ENCODE data around the gene CDK5RAP2.

The CDK5RAP2 gene

GRCh38 chr9:120351106-120351505, 228.9 kb downstream of the CDK5RAP2 start:
- no peak for DNase-seq
- H3K27ac Mint-ChIP-seq: no peak overlapping the region
- no peak for ATAC-seq (replicated peaks)
- no peaks in the 10 kb centered on the region for H3K36me3 Mint-ChIP-seq (ENCODE audit: insufficient read depth)
- H3K27me3 Mint-ChIP-seq: peaks cover 9 to 11% of the 10 kb centered on the region in 2 donors
- no peaks in the 10 kb centered on the region for H3K9me3 Mint-ChIP-seq
- H3K4me1 Mint-ChIP-seq (ENCODE audit: low read depth in 2 of 2): peaks cover 0 to 4% of the 10 kb centered on the region in 2 donors
- no peak overlapping the region for H3K4me3 Mint-ChIP-seq

GRCh38 chr9:120350596-120350995, 229.4 kb downstream of the CDK5RAP2 start:
- H3K27me3 Mint-ChIP-seq: peaks cover 9 to 11% of the 10 kb centered on the region in 2 donors
- no peak for ATAC-seq (replicated peaks)
- no peak overlapping the region for H3K27ac Mint-ChIP-seq
- no peaks in the 10 kb centered on the region for H3K9me3 Mint-ChIP-seq
- H3K4me1 Mint-ChIP-seq (ENCODE audit: low read depth in 2 of 2): peaks cover 0 to 4% of the 10 kb centered on the region in 2 donors
- no peaks in the 10 kb centered on the region for H3K36me3 Mint-ChIP-seq (ENCODE audit: insufficient read depth)
- DNase-seq: no peak
- no peak overlapping the region for H3K4me3 Mint-ChIP-seq

GRCh38 chr9:120348951-120349429, 231.0 kb downstream of the CDK5RAP2 start:
- H3K9me3 Mint-ChIP-seq: no peaks in the 10 kb centered on the region
- no peak overlapping the region for H3K27ac Mint-ChIP-seq
- no peak overlapping the region for H3K4me3 Mint-ChIP-seq
- no peaks in the 10 kb centered on the region for H3K36me3 Mint-ChIP-seq (ENCODE audit: insufficient read depth)
- H3K27me3 Mint-ChIP-seq: peaks cover 9 to 11% of the 10 kb centered on the region in 2 donors
- no peak for DNase-seq
- ATAC-seq (replicated peaks): no peak
- peaks cover 0 to 4% of the 10 kb centered on the region in 2 donors for H3K4me1 Mint-ChIP-seq (ENCODE audit: low read depth in 2 of 2)

- ATAC-seq (replicated peaks): no peak
- peaks cover 9 to 11% of the 10 kb centered on the region in 2 donors for H3K27me3 Mint-ChIP-seq
- no peaks in the 10 kb centered on the region for H3K9me3 Mint-ChIP-seq
Measured at GRCh38 chr9:120345379-120345778, 234.6 kb downstream of the CDK5RAP2 start.

GRCh38 chr9:120344230-120344629, 235.7 kb downstream of the CDK5RAP2 start:
- peaks cover 3% of the 10 kb centered on the region in 2 donors for H3K27me3 Mint-ChIP-seq
- ATAC-seq (replicated peaks): no peak

More at GRCh38 chr9:120345379-120345778, 234.6 kb downstream of the CDK5RAP2 start:
- no peak overlapping the region for H3K4me3 Mint-ChIP-seq
- DNase-seq: no peak
- H3K4me1 Mint-ChIP-seq (ENCODE audit: low read depth in 2 of 2): peaks cover 0 to 4% of the 10 kb centered on the region in 2 donors
- H3K27ac Mint-ChIP-seq: no peak overlapping the region
- H3K36me3 Mint-ChIP-seq (ENCODE audit: insufficient read depth): no peaks in the 10 kb centered on the region

GRCh38 chr9:120343416-120343815, 236.6 kb downstream of the CDK5RAP2 start:
- Mint-ChIP-seq H3K4me3 (no peak overlapping the region), H3K36me3 (ENCODE audit: insufficient read depth) (no peaks in the 10 kb centered on the region), H3K27ac (no peak overlapping the region), H3K27me3 (peaks cover 5 to 7% of the 10 kb centered on the region in 2 donors), H3K9me3 (no peaks in the 10 kb centered on the region), H3K4me1 (ENCODE audit: low read depth in 2 of 2) (no peaks in the 10 kb centered on the region)
- no peak for DNase-seq
- no peak for ATAC-seq (replicated peaks)

More at GRCh38 chr9:120344230-120344629, 235.7 kb downstream of the CDK5RAP2 start:
- H3K36me3 Mint-ChIP-seq (ENCODE audit: insufficient read depth): no peaks in the 10 kb centered on the region
- no peak overlapping the region for H3K4me3 Mint-ChIP-seq
- H3K4me1 Mint-ChIP-seq (ENCODE audit: low read depth in 2 of 2): no peaks in the 10 kb centered on the region
- H3K9me3 Mint-ChIP-seq: no peaks in the 10 kb centered on the region
- no peak overlapping the region for H3K27ac Mint-ChIP-seq
- DNase-seq: no peak
